Activated CD4-positive, alpha-beta T cell treated with anti-CD3 and anti-CD28 coated beads for 36 hours (primary cell): ENCODE results near the gene CRELD1. TPM values are rescaled to one million over a fixed set of nuclear protein-coding genes. Genes with fewer than 3 reads are reported as not detected.
A peak's percentile ranks its signal among the peaks of the same experiment; 100 is the strongest.

Experiments
- ATAC-seq: fragments of 200-7000 bp; cut with Tn5 transposase; one replicate; pipeline ENCODE4 v1.10.0; 2021; ENCODE audit warnings: mild to moderate bottlenecking, moderate library complexity
- CTCF ChIA-PET: fragments of 350-600 bp; sonication (Branson Sonifier 250); formaldehyde crosslinking; loops from one replicate; lab custom pipeline; 2021; ENCODE audit warnings: antibody characterized with exemption; lab: Charles Lee
- POLR2A ChIA-PET: fragments of 350-600 bp; sonication (Branson Sonifier 250); formaldehyde crosslinking; loops from one replicate; lab custom pipeline; 2021; ENCODE audit warnings: antibody characterized with exemption, inconsistent platforms; lab: Charles Lee
- DNase-seq: peaks from one replicate; pipeline ENCODE4 v3.0.0-alpha.2; 2020
- H3K27ac Mint-ChIP-seq: one replicate; pipeline ENCODE4 v1.8.0; 2021; ENCODE audit warnings: mixed read lengths
- H3K27me3 Mint-ChIP-seq: one replicate; pipeline ENCODE4 v1.8.0; 2021; ENCODE audit warnings: mixed read lengths
- H3K36me3 Mint-ChIP-seq: one replicate; pipeline ENCODE4 v1.8.0; 2021; ENCODE audit warnings: low read depth, mixed read lengths
- H3K4me1 Mint-ChIP-seq: one replicate; pipeline ENCODE4 v1.8.0; 2021; ENCODE audit warnings: mixed read lengths
- H3K4me3 Mint-ChIP-seq: one replicate; pipeline ENCODE4 v1.8.0; 2021; ENCODE audit warnings: mild to moderate bottlenecking, moderate library complexity, mixed read lengths
- H3K9me3 Mint-ChIP-seq: one replicate; pipeline ENCODE4 v1.8.0; 2021; ENCODE audit warnings: low read depth, mixed read lengths
- intact Hi-C, 2 experiments: fragments of 100-400 bp; cut with DNase I in 1 of 2; cut with micrococcal nuclease in 1 of 2; formaldehyde crosslinking; loops; one replicate each; pipeline versions ENCODE4 v1.14.2 to v1.15.1; 2022 to 2024; cut with DNase I, micrococcal nuclease
- total RNA-seq, 2 experiments: library from RNA; stranded (reverse); gene quantifications; one replicate each; pipeline ENCODE4 v1.2.3, GENCODE V29; 2021

The CRELD1 gene
- total RNA-seq, result 10 to 100 TPM; 12.6 to 14.7 TPM

- Mint-ChIP-seq H3K4me3 (peak within 1 kb of the TSS; percentile 96), H3K27ac (peak within 1 kb of the TSS; percentile 95), H3K36me3 (peaks cover 10% of the 10 kb centered on the region), H3K27me3 (no peaks in the 10 kb centered on the region), H3K4me1 (peaks cover 29% of the 10 kb centered on the region), H3K9me3 (no peaks in the 10 kb centered on the region)
- intact Hi-C loops, result loop anchor here (1.0 to 5.0 kb wide), 18 partner anchors 13 to 537 kb away; partner anchors contain the start of genes BRPF1 (in 2 of the 2), EMC3 (in 2 of the 2), JAGN1 (in 2 of the 2) and PRRT3 (in 2 of the 2)
- POLR2A ChIA-PET, result interaction anchor here (1.0 to 2.2 kb wide), 6 partner anchors 9 to 537 kb away, joined by 3 to 16 read pairs (median 4); partner anchors contain the start of genes EMC3 and JAGN1
- CTCF ChIA-PET, result interaction anchor here (0.6 to 4.6 kb wide), 19 partner anchors 9 to 629 kb away, joined by 3 to 35 read pairs (median 4); partner anchors contain the start of genes BRPF1, EMC3, IRAK2 and JAGN1
- DNase-seq, result peak; percentile 98
- peak; percentile 85 for ATAC-seq
These were observed at the start of gene CRELD1 for GRCh38 chr3:9933561-9934234. TSS of gene CRELD1 (plus strand) at chr3:9933834. CDS start at chr3:9934439, 605 bp downstream.

- ChIA-PET POLR2A (interaction anchor here (0.7 kb wide), 1 partner anchor 421 kb away, joined by 3 read pairs; no protein-coding TSS in a partner anchor), CTCF (interaction anchor here (0.7 to 2.1 kb wide), 3 partner anchors 9 to 46 kb away, joined by 3 to 7 read pairs (median 3); no protein-coding TSS in a partner anchor)
These were observed 49.0 kb upstream of the CRELD1 start for GRCh38 chr3:9884555-9885165.

GRCh38 chr3:9886328-9886727, 47.3 kb upstream of the CRELD1 start:
- intact Hi-C loops, result no loop called here
- no peak overlapping the region for H3K4me3 Mint-ChIP-seq
- ATAC-seq (no peak), DNase-seq (no peak)
- ChIA-PET POLR2A (interaction anchor here (0.6 kb wide), 1 partner anchor 223 kb away, joined by 12 read pairs; no protein-coding TSS in a partner anchor), CTCF (interaction anchor here (0.6 kb wide), 1 partner anchor 107 kb away, joined by 3 read pairs; no protein-coding TSS in a partner anchor)
- peaks cover 5% of the 10 kb centered on the region for H3K36me3 Mint-ChIP-seq
- H3K9me3 Mint-ChIP-seq, result no peaks in the 10 kb centered on the region
- H3K27ac Mint-ChIP-seq, result no peak overlapping the region
- no peaks in the 10 kb centered on the region for H3K4me1 Mint-ChIP-seq
- no peaks in the 10 kb centered on the region for H3K27me3 Mint-ChIP-seq

More at GRCh38 chr3:9884555-9885165, 49.0 kb upstream of the CRELD1 start:
- ATAC-seq, result no peak
- DNase-seq, result no peak
- Mint-ChIP-seq H3K4me1 (no peaks in the 10 kb centered on the region), H3K27ac (no peak overlapping the region), H3K36me3 (no peaks in the 10 kb centered on the region), H3K4me3 (no peak overlapping the region), H3K9me3 (no peaks in the 10 kb centered on the region), H3K27me3 (no peaks in the 10 kb centered on the region)
- intact Hi-C loops, result no loop called here

- DNase-seq, result no peak
- Mint-ChIP-seq H3K36me3 (peaks cover 14% of the 10 kb centered on the region), H3K9me3 (no peaks in the 10 kb centered on the region), H3K27ac (no peak overlapping the region), H3K4me1 (peaks cover 8% of the 10 kb centered on the region), H3K4me3 (no peak overlapping the region), H3K27me3 (no peaks in the 10 kb centered on the region)
- ChIA-PET CTCF (interaction anchor here (0.7 kb wide), 1 partner anchor 235 kb away, joined by 4 read pairs; no protein-coding TSS in a partner anchor), POLR2A (no interaction called here)
- intact Hi-C loops, result no loop called here
- ATAC-seq, result no peak
These were observed 46.2 kb upstream of the CRELD1 start for GRCh38 chr3:9887480-9887879.

- H3K27ac Mint-ChIP-seq, result no peak overlapping the region
- POLR2A ChIA-PET, result no interaction called here
- no peak for DNase-seq
- ATAC-seq, result no peak
- no peaks in the 10 kb centered on the region for H3K27me3 Mint-ChIP-seq
- peaks cover 23% of the 10 kb centered on the region for H3K36me3 Mint-ChIP-seq
- no peak overlapping the region for H3K4me3 Mint-ChIP-seq
- intact Hi-C loops, result no loop called here
- H3K9me3 Mint-ChIP-seq, result no peaks in the 10 kb centered on the region
- CTCF ChIA-PET, result interaction anchor here (0.6 kb wide), 1 partner anchor 339 kb away, joined by 3 read pairs; no protein-coding TSS in a partner anchor
- peaks cover 17% of the 10 kb centered on the region for H3K4me1 Mint-ChIP-seq
These were observed 45.1 kb upstream of the CRELD1 start for GRCh38 chr3:9888540-9888939.

GRCh38 chr3:9889405-9889804, 44.2 kb upstream of the CRELD1 start:
- no peaks in the 10 kb centered on the region for H3K27me3 Mint-ChIP-seq
- no peaks in the 10 kb centered on the region for H3K9me3 Mint-ChIP-seq
- ChIA-PET CTCF (interaction anchor here (1.2 kb wide), 2 partner anchors 9 to 42 kb away, joined by 4 to 7 read pairs; partner anchors contain the start of gene CIDEC), POLR2A (no interaction called here)
- peaks cover 26% of the 10 kb centered on the region for H3K4me1 Mint-ChIP-seq
- DNase-seq, result no peak
- peaks cover 31% of the 10 kb centered on the region for H3K36me3 Mint-ChIP-seq
- H3K4me3 Mint-ChIP-seq, result peak overlapping the region; percentile 96
- intact Hi-C loops, result no loop called here
- peak overlapping the region; percentile 98 for H3K27ac Mint-ChIP-seq
- no peak for ATAC-seq

- ChIA-PET CTCF (interaction anchor here (0.6 to 1.8 kb wide), 13 partner anchors 10 to 251 kb away, joined by 3 to 7 read pairs (median 4); partner anchors contain the start of genes CIDEC, CRELD1, IL17RE and RPUSD3), POLR2A (interaction anchor here (0.9 to 1.6 kb wide), 4 partner anchors 12 to 56 kb away, joined by 3 to 4 read pairs (median 4); partner anchors contain the start of genes CRELD1 and IL17RE)
- Mint-ChIP-seq H3K4me3 (peak within 1 kb of the TSS; percentile 96), H3K27ac (peak within 1 kb of the TSS; percentile 98), H3K36me3 (peaks cover 37% of the 10 kb centered on the region), H3K27me3 (no peaks in the 10 kb centered on the region), H3K9me3 (peaks cover 3% of the 10 kb centered on the region), H3K4me1 (peaks cover 34% of the 10 kb centered on the region)
- intact Hi-C loops, result loop anchor here (1.0 to 5.0 kb wide), 15 partner anchors 43 to 528 kb away; partner anchors contain the start of genes BRK1 (in 2 of the 2), CRELD1 (in 2 of the 2), RPUSD3 (in 2 of the 2) and TADA3 (in 2 of the 2)
- peak; percentile 96 for DNase-seq
- ATAC-seq, result peak; percentile 82
These were observed 43.2 kb upstream of the CRELD1 start, which contains the start of gene JAGN1 for GRCh38 chr3:9890249-9891071. TSS of gene JAGN1 (plus strand) at chr3:9890610. CDS start at chr3:9890723, 113 bp downstream.

- ATAC-seq, result no peak
- Mint-ChIP-seq H3K27me3 (no peaks in the 10 kb centered on the region), H3K4me3 (peak overlapping the region; percentile 96), H3K36me3 (peaks cover 40% of the 10 kb centered on the region), H3K27ac (peak overlapping the region; percentile 98), H3K4me1 (peaks cover 37% of the 10 kb centered on the region), H3K9me3 (peaks cover 3% of the 10 kb centered on the region)
- CTCF ChIA-PET, result interaction anchor here (0.5 to 1.8 kb wide), 13 partner anchors 11 to 250 kb away, joined by 3 to 6 read pairs (median 4); partner anchors contain the start of genes CRELD1, IL17RE, RPUSD3 and VHL
- intact Hi-C loops, result loop anchor here (2.0 to 5.0 kb wide), 4 partner anchors 49 to 528 kb away; partner anchors contain the start of genes ARPC4 (in 1 of the 2), RPUSD3 (in 1 of the 2), SETD5 (in 1 of the 2) and TADA3 (in 1 of the 2)
- no peak for DNase-seq
- POLR2A ChIA-PET, result interaction anchor here (0.7 to 1.6 kb wide), 6 partner anchors 11 to 55 kb away, joined by 3 to 4 read pairs (median 4); partner anchors contain the start of genes CRELD1 and IL17RE
These were observed 42.5 kb upstream of the CRELD1 start for GRCh38 chr3:9891072-9891622.

- DNase-seq (no peak), ATAC-seq (no peak)
- Mint-ChIP-seq H3K4me3 (no peak overlapping the region), H3K4me1 (peaks cover 53% of the 10 kb centered on the region), H3K9me3 (peaks cover 3% of the 10 kb centered on the region), H3K27me3 (no peaks in the 10 kb centered on the region), H3K27ac (peak overlapping the region; percentile 71), H3K36me3 (peaks cover 42% of the 10 kb centered on the region)
- CTCF ChIA-PET, result interaction anchor here (0.8 to 3.1 kb wide), 9 partner anchors 10 to 389 kb away, joined by 3 to 17 read pairs (median 4); partner anchors contain the start of genes CRELD1 and PRRT3
- intact Hi-C loops, result loop anchor here in 1 of 2 experiments (5.0 kb wide), 2 partner anchors 51 to 101 kb away; partner anchors contain the start of genes ARPC4, RPUSD3 and TADA3
- POLR2A ChIA-PET, result interaction anchor here (0.6 to 0.8 kb wide), 2 partner anchors 144 to 502 kb away, joined by 3 to 7 read pairs; partner anchors contain the start of gene OGG1
These were observed 39.9 kb upstream of the CRELD1 start for GRCh38 chr3:9893739-9894138.
